Measurements from ENCODE around the gene RBM28. TPM values are rescaled to one million over a fixed set of nuclear protein-coding genes. Genes with fewer than 3 reads are reported as not detected.

The RBM28 gene
- total RNA-seq, 1 donor from 2014 or later: 54.4 TPM

GRCh38 chr7:128363261-128363721, 19.6 kb upstream of the RBM28 start:
- peaks cover 65% of the 10 kb centered on the region for H3K27me3 Mint-ChIP-seq
- POLR2A ChIA-PET: no interaction called here
- H3K9me3 Mint-ChIP-seq: no peaks in the 10 kb centered on the region
- no peak for TF ChIP-seq CTCF (IDR thresholded peaks at IDR 0.05)
- DNase-seq (no peak), ATAC-seq (ENCODE audit: low read depth) (no peak)
- H3K27ac Mint-ChIP-seq: no peak overlapping the region
- CTCF ChIA-PET: no interaction called here
- H3K4me1 Mint-ChIP-seq: peaks cover 15% of the 10 kb centered on the region
- H3K4me3 Mint-ChIP-seq: no peak overlapping the region
- no peaks in the 10 kb centered on the region for H3K36me3 Mint-ChIP-seq (ENCODE audit: low read depth)
- intact Hi-C loops (cut with micrococcal nuclease): no loop called here

DNA sequence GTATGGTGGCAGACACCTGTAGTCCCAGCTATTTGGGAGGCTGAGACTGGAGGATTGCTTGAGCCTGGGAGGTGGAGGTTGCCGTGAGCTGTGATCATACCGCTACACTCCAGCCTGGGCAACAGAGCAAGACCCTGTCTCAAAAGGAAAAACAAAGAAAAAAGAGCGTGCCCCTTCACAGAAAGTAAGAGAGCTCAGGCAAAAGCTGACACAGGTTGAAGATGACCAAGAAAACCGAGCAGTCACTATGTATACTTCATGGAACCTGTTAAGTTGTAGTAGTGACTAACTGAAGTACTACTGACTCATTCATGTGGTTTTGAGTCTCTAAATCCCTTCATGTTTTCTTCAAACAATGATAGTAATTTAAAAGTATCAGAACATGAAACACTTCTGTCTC, 19.0 kb upstream of the RBM28 start:
- H3K27ac Mint-ChIP-seq: no peak overlapping the region
- DNase-seq (no peak), ATAC-seq (ENCODE audit: low read depth) (no peak)
- H3K36me3 Mint-ChIP-seq (ENCODE audit: low read depth): no peaks in the 10 kb centered on the region
- intact Hi-C loops (cut with micrococcal nuclease): no loop called here
- H3K4me3 Mint-ChIP-seq: no peak overlapping the region
- peaks cover 15% of the 10 kb centered on the region for H3K4me1 Mint-ChIP-seq
- ChIA-PET CTCF (no interaction called here), POLR2A (no interaction called here)
- TF ChIP-seq CTCF (IDR thresholded peaks at IDR 0.05): no peak
- peaks cover 68% of the 10 kb centered on the region for H3K27me3 Mint-ChIP-seq
- no peaks in the 10 kb centered on the region for H3K9me3 Mint-ChIP-seq

- Mint-ChIP-seq H3K27me3 (peaks cover 61% of the 10 kb centered on the region), H3K4me1 (peaks cover 15% of the 10 kb centered on the region), H3K9me3 (no peaks in the 10 kb centered on the region), H3K4me3 (peak within 1 kb of the TSS; percentile 76), H3K36me3 (ENCODE audit: low read depth) (no peaks in the 10 kb centered on the region), H3K27ac (no peak within 1 kb of the TSS)
- CTCF ChIA-PET: interaction anchor here (0.6 kb wide), 1 partner anchor 1342 kb away, joined by 3 read pairs; no protein-coding TSS in a partner anchor
- POLR2A ChIA-PET: no interaction called here
- ATAC-seq (ENCODE audit: low read depth): peak; percentile 64
- TF ChIP-seq CTCF (IDR thresholded peaks at IDR 0.05): no peak
- no peak for DNase-seq
- intact Hi-C loops (cut with micrococcal nuclease): no loop called here
These were observed 18.0 kb upstream of the RBM28 start, which contains the start of gene PRRT4 for GRCh38 chr7:128361411-128362379. Gene PRRT4 (minus strand): TSS chr7:128361690.

GRCh38 chr7:128360359-128360678, 16.6 kb upstream of the RBM28 start:
- Mint-ChIP-seq H3K9me3 (no peaks in the 10 kb centered on the region), H3K36me3 (ENCODE audit: low read depth) (no peaks in the 10 kb centered on the region), H3K27ac (no peak overlapping the region), H3K4me1 (peaks cover 15% of the 10 kb centered on the region), H3K27me3 (peaks cover 49% of the 10 kb centered on the region), H3K4me3 (no peak overlapping the region)
- DNase-seq (no peak), ATAC-seq (ENCODE audit: low read depth) (no peak)
- TF ChIP-seq CTCF (IDR thresholded peaks at IDR 0.05): no peak
- CTCF ChIA-PET: no interaction called here
- intact Hi-C loops (cut with micrococcal nuclease): no loop called here
- POLR2A ChIA-PET: no interaction called here

- no peak overlapping the region for H3K4me3 Mint-ChIP-seq
- intact Hi-C loops (cut with micrococcal nuclease): no loop called here
- DNase-seq: no peak
- no peaks in the 10 kb centered on the region for H3K36me3 Mint-ChIP-seq (ENCODE audit: low read depth)
- no peak for TF ChIP-seq CTCF (IDR thresholded peaks at IDR 0.05)
- ATAC-seq (ENCODE audit: low read depth): no peak
- H3K27me3 Mint-ChIP-seq: peaks cover 47% of the 10 kb centered on the region
- POLR2A ChIA-PET: no interaction called here
- no peak overlapping the region for H3K27ac Mint-ChIP-seq
- no peaks in the 10 kb centered on the region for H3K9me3 Mint-ChIP-seq
- CTCF ChIA-PET: no interaction called here
- H3K4me1 Mint-ChIP-seq: peaks cover 15% of the 10 kb centered on the region
These were observed 16.2 kb upstream of the RBM28 start for GRCh38 chr7:128359939-128360338.
